HG03558 (cell line): ENCODE data around the gene EHMT1.
A peak's percentile ranks its signal among the peaks of the same experiment; 100 is the strongest.

Experiments
- ATAC-seq: cut with Tn5 transposase; IDR thresholded peaks from one replicate; pipeline ENCODE4 v1.9.1; 2021; ENCODE audit warnings: moderate number of reproducible peaks; ENCODE audit not compliant: unreplicated experiment; ENCODE audit errors: extremely low read depth

EHMT1 gene

DNA sequence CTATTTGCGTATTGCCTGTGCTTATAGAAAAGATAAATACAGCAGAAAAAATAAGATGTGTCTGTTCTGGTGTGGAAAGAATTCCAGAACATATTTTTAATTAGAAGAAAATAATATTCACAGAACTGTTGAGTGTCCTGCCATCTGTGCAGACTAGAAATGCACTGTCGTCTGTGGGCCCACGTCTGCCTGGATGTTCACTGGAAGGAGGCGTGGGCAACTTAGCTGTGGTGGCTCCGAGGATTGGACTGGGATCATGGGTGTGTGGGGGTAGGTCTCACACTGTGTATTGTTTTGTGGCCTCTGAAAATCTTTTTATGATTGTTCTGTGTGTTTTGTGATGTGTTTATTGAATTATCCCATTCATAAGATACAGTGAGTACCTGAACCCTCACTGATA, 132.8 kb downstream of the EHMT1 start:
- no peak for ATAC-seq

GRCh38 chr9:137752426-137752825, 133.6 kb downstream of the EHMT1 start:
- ATAC-seq: no peak

- ATAC-seq: no peak
Observed at GRCh38 chr9:137753192-137753765, 134.5 kb downstream of the EHMT1 start.

- no peak for ATAC-seq
Observed at GRCh38 chr9:137755261-137755927, 136.6 kb downstream of the EHMT1 start.

- no peak for ATAC-seq
Observed at GRCh38 chr9:137756045-137756744, 137.4 kb downstream of the EHMT1 start.

GRCh38 chr9:137757139-137757538, 138.3 kb downstream of the EHMT1 start:
- no peak for ATAC-seq

- no peak for ATAC-seq
Observed at GRCh38 chr9:137757613-137758029, 138.8 kb downstream of the EHMT1 start.

GRCh38 chr9:137758067-137758466, 139.3 kb downstream of the EHMT1 start:
- ATAC-seq: no peak

DNA sequence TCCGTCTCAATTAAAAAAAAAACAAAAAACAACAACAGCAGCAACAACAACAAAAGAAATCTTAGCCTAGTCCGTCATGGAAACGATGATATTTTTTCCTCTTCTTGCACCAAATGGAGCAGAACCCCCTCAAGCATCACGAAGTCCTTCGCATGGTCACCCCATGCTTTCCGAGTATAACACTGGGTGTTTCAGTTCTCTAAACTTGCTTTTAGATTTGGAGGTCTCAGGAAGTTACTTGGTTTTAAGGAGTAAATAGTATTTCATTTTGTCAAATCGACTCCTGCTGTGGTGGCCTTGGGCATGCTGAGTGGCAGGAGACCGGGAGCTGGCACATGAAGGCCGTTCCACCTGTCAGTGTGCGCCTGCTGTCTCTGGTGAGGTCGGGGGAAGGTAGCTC, 140.3 kb downstream of the EHMT1 start:
- no peak for ATAC-seq

DNA sequence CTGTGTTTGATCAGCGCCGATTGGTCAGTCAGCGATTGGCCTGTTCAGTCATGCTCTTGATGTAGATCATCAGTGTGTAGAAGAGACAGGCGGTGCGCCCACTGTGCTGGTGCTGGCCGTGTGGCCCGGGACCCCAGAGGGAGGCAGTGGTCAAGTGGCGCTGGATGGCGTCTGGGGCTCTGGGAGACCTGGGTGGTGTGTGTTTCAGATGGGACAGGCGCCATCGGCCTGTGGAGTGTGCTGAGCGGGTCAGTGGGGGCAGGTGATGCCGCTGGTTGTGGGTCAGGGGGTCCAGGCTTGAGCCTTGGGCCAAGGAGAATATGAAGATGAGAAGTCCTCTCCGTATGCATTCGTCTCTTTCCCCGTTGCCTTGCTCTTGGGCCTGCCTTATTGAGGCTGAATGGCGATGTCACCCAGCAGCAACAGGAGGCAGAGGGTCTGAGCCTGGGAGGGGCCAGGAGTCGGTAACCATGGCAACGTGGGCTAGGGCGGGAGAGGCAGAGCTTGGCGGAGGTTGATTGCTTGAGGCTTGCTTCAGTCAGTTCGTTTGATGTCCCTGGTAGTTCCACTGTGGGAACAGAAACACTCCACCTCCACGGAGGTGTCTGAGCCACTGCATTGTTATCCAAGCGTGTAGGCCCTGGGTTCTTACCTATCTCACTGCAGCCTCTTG, 141.0 kb downstream of the EHMT1 start:
- ATAC-seq: no peak

DNA sequence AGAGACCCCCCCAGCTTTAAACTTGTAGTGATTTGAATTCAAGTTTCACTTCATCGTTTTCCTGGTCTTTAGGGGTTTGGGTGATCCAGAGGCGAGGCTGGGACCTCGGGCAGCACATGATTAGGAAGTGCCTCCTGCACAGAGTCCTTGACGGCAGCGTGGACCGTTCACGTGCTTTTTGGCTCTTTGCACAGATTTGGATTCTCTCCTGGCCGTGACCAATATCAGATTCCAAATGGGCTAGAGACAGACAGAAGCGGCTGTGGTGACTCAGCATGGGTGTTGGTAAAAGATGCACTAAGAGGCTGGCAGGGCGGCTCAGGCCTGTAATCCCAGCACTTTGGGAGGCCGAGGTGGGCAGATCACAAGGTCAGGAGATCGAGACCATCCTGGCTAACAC, 141.6 kb downstream of the EHMT1 start:
- ATAC-seq: no peak

GRCh38 chr9:137761032-137761431, 142.2 kb downstream of the EHMT1 start:
- no peak for ATAC-seq

GRCh38 chr9:137761793-137762192, 143.0 kb downstream of the EHMT1 start:
- no peak for ATAC-seq

- ATAC-seq: peak; percentile 46
Observed at GRCh38 chr9:137762414-137763061, 143.7 kb downstream of the EHMT1 start.

DNA sequence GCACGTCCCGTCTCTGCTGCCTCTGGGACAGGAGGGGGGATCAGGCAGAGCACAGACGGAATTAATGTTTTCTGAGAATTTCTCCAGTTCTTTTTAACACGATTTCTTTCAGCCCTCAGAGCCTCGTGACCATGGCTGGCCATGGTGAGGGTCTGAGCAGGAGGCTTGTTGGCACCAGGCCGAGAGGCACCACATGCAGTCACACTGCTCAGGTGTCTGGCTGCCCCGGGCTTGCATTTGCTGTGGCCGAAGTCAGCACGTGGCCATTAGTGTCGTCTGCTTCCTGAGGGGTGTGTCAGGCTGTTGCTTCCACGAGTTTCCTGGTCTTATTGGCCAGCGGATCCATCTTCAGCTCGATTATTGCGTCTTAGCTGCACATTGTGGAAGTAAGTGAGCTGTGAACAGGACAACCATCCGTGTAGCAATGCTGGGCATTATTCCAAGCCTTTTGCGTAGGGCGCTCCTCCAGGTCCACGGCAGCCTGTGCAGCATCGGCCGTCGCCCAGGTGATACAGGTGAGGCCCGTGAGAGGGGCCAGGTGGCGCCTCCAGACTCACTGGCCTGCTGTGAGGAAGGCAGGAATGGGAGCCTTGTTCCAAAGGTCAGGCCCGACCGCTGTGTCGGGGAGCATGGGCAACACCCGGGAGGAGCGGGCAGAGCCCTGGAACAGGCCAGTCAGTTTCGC, 144.6 kb downstream of the EHMT1 start:
- no peak for ATAC-seq

GRCh38 chr9:137764171-137764671, 145.4 kb downstream of the EHMT1 start:
- ATAC-seq: no peak

- no peak for ATAC-seq
Observed at GRCh38 chr9:137764981-137765380, 146.2 kb downstream of the EHMT1 start.

DNA sequence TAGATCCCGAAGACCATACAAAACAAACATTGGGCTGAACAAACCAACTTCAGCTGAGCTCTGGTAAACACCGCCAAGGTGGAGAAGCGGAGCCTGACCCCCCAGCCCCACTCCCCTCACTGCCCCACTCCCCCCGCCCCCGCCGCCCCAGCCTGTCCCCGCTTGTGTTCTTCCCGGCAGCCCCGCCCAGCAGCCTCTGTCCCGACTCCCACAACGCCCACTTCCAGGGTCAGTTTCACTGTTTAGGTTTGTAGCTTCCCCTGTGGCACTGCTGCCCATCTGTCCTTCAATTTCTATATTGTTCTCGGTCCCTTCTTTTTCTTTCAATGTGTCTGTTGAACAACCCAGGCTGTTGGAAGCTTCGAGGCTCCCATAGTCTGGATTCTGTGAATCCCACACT, 146.7 kb downstream of the EHMT1 start:
- no peak for ATAC-seq

GRCh38 chr9:137771580-137771979, 152.8 kb downstream of the EHMT1 start:
- no peak for ATAC-seq
